Activated naive CD8-positive, alpha-beta T cell treated with anti-CD3 and anti-CD28 coated beads for 36 hours (primary cell): ENCODE data around the gene ADAMTS8. TPM values are rescaled to one million over a fixed set of nuclear protein-coding genes. Genes with fewer than 3 reads are reported as not detected.

Source experiments
- DNase-seq: peaks from one replicate; pipeline ENCODE4 v3.0.0; 2021
- H3K27ac Mint-ChIP-seq: one replicate; pipeline ENCODE4 v1.8.0; 2022; ENCODE audit warnings: mild to moderate bottlenecking, moderate library complexity, mixed read lengths
- H3K27me3 Mint-ChIP-seq: one replicate; pipeline ENCODE4 v1.8.0; 2022; ENCODE audit warnings: mild to moderate bottlenecking, mixed read lengths
- H3K36me3 Mint-ChIP-seq: one replicate; pipeline ENCODE4 v1.8.0; 2021; ENCODE audit warnings: mild to moderate bottlenecking, mixed read lengths
- H3K4me1 Mint-ChIP-seq: one replicate; pipeline ENCODE4 v1.8.0; 2021; ENCODE audit warnings: mixed read lengths
- H3K4me3 Mint-ChIP-seq: one replicate; pipeline ENCODE4 v1.8.0; 2022; ENCODE audit warnings: mild to moderate bottlenecking, moderate library complexity, mixed read lengths
- H3K9me3 Mint-ChIP-seq: one replicate; pipeline ENCODE4 v1.8.0; 2022; ENCODE audit warnings: mixed read lengths
- total RNA-seq, 2 experiments: library from RNA; stranded (reverse); gene quantifications; one replicate each; pipeline ENCODE4 v1.2.3, GENCODE V29; 2021

Gene ADAMTS8
- total RNA-seq, 2 experiments from 2014 or later = not detected

DNA sequence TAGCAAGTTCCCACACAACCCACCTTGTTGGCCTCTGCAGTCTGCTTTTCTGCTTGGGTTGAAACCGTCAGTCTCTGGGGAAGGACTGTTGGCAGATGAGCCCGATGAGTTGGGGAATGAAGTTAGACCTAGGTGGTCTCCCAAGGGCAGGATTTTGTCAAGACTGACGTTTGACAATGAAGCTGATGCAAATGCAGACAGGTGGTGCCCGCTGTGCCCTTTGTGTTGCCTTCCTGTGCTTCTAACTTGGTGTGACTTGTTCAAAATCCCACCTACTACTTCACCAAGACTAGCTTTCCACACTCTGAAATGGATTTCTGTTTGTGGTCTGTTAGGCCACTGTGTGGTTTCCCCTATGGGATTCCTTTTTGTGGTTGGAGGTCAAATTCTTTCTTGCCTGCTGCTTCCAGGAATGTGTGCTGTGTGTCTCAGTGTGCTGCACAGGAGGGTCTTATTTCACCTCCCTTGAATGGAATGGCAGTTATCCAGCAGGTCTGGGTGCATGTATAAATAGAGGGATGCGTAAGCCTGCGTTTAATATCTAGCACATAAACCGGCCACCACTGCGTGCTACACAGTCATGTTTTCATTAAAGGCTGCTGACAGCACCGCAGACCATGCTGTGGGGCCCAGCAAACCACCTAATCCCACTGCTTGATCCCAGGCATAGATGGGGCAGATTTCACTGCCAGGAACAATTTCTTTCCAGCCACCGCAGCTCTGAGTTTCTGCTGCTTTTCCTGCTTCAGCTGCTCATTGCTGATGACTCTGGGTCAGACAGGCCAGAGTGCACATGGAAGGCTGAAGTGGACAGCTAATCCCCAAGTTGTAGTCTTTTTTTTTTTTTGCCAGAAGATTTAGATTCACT lies 44.8 kb downstream of the ADAMTS8 start:
- H3K9me3 Mint-ChIP-seq = no peaks in the 10 kb centered on the region
- H3K27ac Mint-ChIP-seq = no peak overlapping the region
- H3K4me1 Mint-ChIP-seq = peaks cover 12% of the 10 kb centered on the region
- peaks cover 3% of the 10 kb centered on the region for H3K27me3 Mint-ChIP-seq
- no peak overlapping the region for H3K4me3 Mint-ChIP-seq
- no peaks in the 10 kb centered on the region for H3K36me3 Mint-ChIP-seq
- no peak for DNase-seq

DNA sequence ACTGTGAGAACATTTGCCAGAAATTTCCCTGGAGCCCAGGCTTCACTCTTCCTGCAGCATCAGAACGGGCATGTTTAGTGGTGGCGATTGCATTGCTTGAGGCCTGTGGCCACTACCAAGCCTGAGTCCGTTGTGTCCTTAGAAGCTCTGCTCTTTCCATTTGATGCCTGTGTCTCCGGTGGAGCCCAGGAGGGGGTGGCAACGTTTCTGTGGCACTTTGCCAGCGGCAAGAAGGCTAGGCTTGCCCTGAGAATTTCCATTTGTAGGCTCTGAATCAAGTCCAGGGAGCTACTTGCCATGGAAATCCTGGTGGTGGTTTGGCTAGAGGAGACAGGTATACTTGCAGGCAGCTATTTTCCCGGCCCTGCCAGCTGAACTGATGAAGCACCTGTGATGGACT lies 47.1 kb downstream of the ADAMTS8 start:
- Mint-ChIP-seq H3K9me3 (no peaks in the 10 kb centered on the region), H3K36me3 (no peaks in the 10 kb centered on the region), H3K4me3 (no peak overlapping the region), H3K27me3 (peaks cover 3% of the 10 kb centered on the region), H3K4me1 (peaks cover 7% of the 10 kb centered on the region), H3K27ac (no peak overlapping the region)
- no peak for DNase-seq

DNA sequence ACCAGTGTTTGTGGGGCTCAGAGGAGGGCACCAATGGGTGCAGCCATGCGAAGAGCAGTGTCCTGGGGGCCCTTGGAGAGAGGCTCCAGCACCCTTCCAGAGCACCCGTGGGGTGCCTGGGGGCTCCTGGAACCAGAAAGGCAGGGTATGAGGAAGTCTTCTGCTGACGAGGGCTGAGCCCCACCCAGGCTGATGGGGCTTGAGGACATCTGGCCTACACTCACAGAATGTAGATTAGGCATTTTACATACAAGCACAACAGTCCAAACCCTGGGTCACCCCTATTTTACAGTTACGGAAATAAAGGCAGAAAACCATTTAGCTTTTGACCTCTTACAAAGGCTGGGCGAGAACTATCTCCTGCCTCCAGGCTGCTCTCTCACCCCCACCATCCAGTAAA lies 47.6 kb downstream of the ADAMTS8 start:
- Mint-ChIP-seq H3K4me1 (peaks cover 7% of the 10 kb centered on the region), H3K27ac (no peak overlapping the region), H3K36me3 (no peaks in the 10 kb centered on the region), H3K9me3 (no peaks in the 10 kb centered on the region), H3K4me3 (no peak overlapping the region), H3K27me3 (peaks cover 3% of the 10 kb centered on the region)
- no peak for DNase-seq

DNA sequence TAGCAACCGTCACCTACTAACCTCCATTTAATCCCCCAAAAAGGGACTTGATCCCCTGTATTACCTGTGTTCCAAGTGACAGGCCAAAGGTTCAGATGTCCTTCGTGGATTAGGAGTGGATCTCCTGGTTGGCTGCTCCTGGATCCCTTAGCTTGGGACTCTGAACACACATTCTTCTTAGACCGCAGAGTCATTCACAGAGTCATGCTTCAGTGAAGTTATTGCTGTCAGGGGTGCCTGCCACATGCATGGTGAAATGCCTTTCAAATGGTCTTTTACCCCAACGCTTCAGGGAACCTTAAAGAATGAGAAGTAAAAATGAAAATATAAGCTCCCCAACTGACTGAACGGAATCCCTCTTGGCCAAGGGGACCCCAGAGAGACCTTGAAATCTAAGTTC lies 49.1 kb downstream of the ADAMTS8 start:
- Mint-ChIP-seq H3K9me3 (no peaks in the 10 kb centered on the region), H3K27me3 (no peaks in the 10 kb centered on the region), H3K36me3 (no peaks in the 10 kb centered on the region), H3K27ac (no peak overlapping the region), H3K4me3 (no peak overlapping the region), H3K4me1 (peaks cover 7% of the 10 kb centered on the region)
- no peak for DNase-seq

DNA sequence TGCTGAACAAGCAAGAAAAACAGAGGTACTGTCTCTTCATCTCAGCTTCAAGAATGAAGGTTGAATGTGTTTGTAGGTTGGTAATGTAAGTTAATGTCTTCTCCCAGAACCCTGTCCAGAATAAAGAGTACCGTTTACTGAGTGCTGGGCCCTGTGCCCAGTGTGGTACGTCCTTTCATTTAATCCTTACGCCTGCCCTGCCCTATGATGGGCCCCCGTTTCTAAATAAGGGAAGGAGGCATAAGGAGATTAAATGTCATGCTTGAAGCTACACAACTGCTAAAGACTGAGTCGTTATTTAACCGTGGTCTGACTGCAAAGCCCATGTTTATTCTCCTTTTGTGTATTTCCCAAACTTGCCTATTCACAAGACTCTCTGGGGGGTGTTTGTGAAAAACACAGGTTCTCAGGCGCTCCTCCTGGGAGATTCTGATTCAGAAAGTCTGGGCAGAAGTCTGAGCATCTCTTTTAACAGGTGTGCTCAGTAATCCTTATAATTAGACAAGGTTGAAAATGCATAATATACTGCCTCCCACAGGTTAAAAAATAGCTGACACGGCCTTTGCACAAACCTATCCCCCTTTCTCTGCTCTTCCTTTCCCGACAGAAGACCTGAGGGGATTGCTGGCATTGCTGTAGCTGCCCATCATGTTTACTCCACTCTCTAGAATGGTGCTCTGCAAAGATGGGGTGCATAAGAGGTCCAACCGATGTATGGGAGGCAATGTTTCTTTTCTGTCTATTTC lies 57.4 kb downstream of the ADAMTS8 start:
- H3K9me3 Mint-ChIP-seq = no peaks in the 10 kb centered on the region
- H3K4me1 Mint-ChIP-seq = no peaks in the 10 kb centered on the region
- DNase-seq = no peak
- H3K27ac Mint-ChIP-seq = no peak overlapping the region
- H3K4me3 Mint-ChIP-seq = no peak overlapping the region
- H3K27me3 Mint-ChIP-seq = no peaks in the 10 kb centered on the region
- no peaks in the 10 kb centered on the region for H3K36me3 Mint-ChIP-seq

DNA sequence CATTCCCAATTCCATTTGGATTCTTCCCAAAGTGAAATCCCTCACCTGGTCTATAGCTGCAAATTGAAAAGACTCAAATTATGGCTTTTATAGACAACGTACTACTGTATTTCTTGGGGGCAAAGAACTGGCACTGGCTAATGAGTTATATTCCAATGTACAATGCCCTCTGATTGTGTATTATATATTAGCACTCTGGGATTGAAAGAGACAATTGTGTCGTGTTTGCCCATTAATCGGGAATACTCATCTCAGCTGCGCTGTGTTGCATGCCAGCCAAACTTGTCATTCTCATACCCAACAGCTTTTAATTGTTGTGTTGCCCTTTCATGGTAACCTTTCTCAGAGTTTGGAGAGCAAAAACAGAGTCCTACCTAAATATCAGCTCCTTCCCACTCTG lies 58.7 kb downstream of the ADAMTS8 start:
- H3K27me3 Mint-ChIP-seq = no peaks in the 10 kb centered on the region
- H3K27ac Mint-ChIP-seq = no peak overlapping the region
- H3K9me3 Mint-ChIP-seq = no peaks in the 10 kb centered on the region
- DNase-seq = no peak
- no peaks in the 10 kb centered on the region for H3K36me3 Mint-ChIP-seq
- H3K4me1 Mint-ChIP-seq = no peaks in the 10 kb centered on the region
- H3K4me3 Mint-ChIP-seq = no peak overlapping the region

DNA sequence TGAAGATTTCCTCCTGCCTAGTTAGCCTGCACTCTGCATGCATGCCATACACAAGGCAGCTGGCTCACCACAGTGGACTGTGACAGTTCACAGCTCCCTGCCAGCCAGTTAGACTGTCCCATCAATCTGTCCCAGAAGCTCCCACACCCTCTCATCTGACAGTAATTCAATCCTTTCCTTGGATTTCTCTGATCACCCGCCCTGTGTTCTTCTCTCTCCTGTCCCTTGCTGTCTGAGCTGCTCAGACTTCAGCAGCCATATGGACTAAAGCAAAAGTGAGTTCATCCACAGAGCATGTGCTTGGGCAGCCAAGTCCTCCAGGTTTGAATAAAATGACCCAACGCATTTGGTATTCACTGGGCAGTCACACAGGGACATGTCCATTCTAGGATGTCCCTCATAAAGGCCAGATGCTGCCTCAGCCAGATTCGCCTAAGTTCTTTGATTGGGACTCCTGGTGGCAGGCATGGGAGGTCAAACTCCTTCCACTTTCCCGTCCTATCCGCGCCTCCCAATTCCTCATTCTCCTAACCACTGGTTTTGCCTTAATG lies 59.2 kb downstream of the ADAMTS8 start:
- Mint-ChIP-seq H3K9me3 (no peaks in the 10 kb centered on the region), H3K4me1 (no peaks in the 10 kb centered on the region), H3K27me3 (no peaks in the 10 kb centered on the region), H3K27ac (no peak overlapping the region), H3K36me3 (no peaks in the 10 kb centered on the region), H3K4me3 (no peak overlapping the region)
- DNase-seq = no peak

DNA sequence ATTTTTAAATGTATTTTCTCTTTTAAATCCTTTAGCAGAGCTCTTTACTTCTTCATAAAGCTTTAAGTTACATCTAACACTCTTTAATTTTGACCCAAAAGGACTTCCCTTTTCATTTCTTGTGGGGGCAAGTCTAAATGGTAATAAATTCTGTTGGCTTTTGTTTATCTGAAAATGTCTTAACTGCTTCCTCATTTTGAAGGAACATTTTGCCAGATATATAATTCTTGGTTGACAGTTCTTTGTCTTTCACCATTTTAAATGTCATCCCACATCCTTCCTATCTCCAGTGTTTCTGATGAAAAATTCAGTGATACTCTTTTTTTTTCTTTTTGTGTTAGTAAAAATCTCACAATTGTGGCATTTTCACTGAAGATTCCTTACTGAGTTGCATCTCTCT lies 69.0 kb downstream of the ADAMTS8 start:
- Mint-ChIP-seq H3K4me1 (no peaks in the 10 kb centered on the region), H3K36me3 (peaks cover 9% of the 10 kb centered on the region), H3K27me3 (no peaks in the 10 kb centered on the region), H3K9me3 (peaks cover 24% of the 10 kb centered on the region), H3K4me3 (no peak overlapping the region), H3K27ac (no peak overlapping the region)
- DNase-seq = no peak

DNA sequence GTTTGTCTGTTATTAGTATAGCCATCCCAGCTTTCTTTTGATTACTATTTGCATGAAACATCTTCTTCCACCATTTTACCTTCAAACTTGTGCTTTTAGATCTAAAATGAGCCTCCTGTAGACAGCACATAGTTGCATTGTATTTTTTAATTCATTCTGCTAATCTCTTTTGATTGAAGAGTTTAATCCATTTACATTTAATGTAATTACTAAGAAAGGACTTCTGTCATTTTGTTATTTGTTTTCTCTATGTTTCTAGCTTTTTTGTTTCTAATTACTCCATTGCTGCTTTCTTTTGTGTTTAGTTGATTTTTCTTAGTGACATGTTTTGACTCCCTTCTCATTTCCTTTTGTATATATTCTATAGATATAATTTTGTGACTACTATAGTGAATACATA lies 70.0 kb downstream of the ADAMTS8 start:
- Mint-ChIP-seq H3K9me3 (peaks cover 29% of the 10 kb centered on the region), H3K27me3 (no peaks in the 10 kb centered on the region), H3K4me1 (no peaks in the 10 kb centered on the region), H3K4me3 (no peak overlapping the region), H3K36me3 (peaks cover 13% of the 10 kb centered on the region), H3K27ac (no peak overlapping the region)
- no peak for DNase-seq

Other genes starting within 250 kb of the ADAMTS8 start
- gene ZBTB44, start 113.7 kb downstream of the ADAMTS8 start, total RNA-seq = 10 to 100 TPM; 43.2 to 44.6 TPM
- gene ADAMTS15, start 20.0 kb upstream of the ADAMTS8 start, total RNA-seq = not detected